ENCODE data around the gene CAMTA1.
"Not testable (repeated sequence)": the region's sequence is repeated elsewhere in the genome, so short reads cannot be mapped to it uniquely, and the experiment has no call there.

CAMTA1 gene

DNA sequence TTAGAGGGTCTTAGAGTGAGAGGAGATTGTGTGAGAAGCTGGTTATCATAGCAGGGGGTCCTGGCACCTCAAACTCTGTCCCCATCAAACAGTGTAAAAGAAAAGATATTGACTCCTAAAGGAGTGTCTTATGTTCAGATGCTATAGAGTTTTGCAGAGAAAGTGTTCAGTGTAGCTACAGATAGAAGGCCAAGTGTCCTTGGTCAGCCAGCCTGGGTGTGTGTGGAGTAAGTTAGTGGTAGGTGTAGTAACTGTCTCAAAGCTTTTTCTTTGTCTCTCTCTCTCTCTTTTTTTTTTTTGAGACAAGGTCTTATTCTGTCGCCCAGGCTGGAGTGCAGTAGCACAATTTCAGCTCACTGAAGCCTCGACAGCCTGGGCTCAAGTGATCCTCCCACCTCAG is 17.2 kb downstream of the CAMTA1 start:
- intact Hi-C loops (cut with DNase I): no loop called here
- DNase-seq: no peak

DNA sequence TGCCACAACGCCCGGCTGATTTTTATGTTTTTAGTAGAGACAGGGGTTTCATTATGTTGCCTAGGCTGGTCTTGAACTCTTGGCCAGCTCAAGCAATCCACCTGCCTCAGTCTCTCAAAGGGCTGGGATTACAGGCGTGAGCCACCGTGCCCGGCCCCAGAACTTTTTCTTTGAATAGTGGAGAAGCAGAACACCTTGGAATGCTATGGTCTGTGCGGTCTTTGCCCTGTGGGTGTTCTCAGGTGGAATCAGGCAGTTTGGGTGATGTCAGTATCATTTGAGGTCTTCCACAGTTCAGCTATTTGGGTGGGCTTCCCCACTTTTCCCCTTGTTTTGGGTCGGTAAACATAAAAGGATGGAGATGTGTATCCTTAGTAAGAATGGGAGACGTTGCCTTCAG is 17.6 kb downstream of the CAMTA1 start:
- no peak for DNase-seq
- intact Hi-C loops (cut with DNase I): no loop called here

DNA sequence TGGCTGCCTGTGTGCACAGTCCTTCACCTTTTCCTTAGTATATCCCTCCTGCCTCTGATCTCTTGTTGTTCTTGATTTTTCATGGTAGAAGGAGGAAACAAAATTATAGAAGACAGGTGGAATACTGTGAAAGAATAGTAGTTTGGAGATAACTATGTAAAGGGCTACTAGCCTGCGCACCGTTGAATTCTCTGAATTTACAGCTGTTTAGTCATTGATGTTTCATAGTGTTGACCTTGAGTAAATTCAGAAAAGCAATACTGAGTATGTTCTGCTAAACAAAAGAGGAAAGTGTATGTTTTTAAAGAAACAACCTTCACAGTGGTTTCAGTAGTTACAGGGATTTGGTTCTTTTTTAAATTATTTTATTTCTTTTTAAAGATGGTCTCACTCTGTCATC is 18.1 kb downstream of the CAMTA1 start:
- no peak for DNase-seq
- intact Hi-C loops (cut with DNase I): no loop called here

DNA sequence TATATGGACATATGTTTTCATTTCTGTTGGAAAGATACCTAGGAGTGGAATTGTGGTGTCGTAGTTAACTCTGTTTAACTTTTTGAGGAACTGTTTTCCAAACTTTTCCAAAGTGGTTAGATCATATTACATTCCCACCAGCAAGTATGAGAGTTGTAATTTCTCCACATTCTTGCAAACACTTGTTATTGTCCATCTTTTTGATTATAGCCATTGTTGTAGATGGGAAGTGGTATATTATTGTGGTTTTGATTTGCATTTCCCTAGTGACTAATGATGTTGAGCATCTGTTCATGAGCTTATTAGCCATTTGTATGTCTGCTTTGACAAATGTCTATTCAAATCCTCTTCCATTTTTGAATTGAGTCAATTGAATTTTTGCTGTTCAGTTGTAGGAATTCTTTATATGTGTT is 19.8 kb downstream of the CAMTA1 start:
- intact Hi-C loops (cut with DNase I): no loop called here

DNA sequence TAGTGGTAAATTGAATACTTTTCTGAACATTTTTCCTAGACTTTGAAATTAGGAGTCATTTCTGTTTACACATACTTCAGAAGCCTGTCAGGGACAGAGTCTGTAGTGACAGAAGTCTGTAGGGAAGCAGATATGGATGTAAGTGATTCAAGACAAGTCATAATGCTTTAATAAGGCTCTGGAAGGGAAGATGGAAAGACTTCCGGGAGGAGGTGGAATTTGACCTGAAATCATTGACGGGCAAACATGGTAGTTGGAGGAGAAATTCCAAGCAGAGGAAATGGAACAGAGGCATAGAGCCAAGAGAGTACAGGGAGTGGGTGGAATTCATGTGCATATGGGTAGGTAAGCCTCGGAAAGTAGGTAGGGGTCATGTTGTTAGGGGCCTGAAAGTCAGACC is 22.5 kb downstream of the CAMTA1 start:
- no peak for DNase-seq
- intact Hi-C loops (cut with DNase I): no loop called here

More for the DNA sequence above, 19.8 kb downstream of the CAMTA1 start:
- DNase-seq: no peak

DNA sequence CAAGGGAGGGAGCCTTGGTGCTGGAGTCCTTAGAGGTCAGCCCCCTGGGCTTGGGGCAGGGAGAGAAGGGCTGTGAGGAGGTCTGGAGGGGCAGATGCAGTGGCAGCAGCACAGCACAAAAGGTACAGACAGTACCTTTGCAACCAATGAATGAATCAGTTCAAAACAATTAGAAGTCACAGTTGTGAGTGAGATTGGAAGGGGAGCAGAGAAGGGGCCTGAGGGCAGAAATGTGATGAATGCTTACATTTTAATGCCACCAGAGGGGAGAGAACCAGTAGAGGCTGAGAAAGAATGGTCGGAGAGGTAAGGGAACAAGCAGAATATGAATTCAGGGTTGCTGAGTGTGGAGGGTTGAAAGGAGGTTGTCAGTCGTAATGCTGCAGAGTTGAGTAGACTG is 24.2 kb downstream of the CAMTA1 start:
- DNase-seq: no peak
- intact Hi-C loops (cut with DNase I): no loop called here

DNA sequence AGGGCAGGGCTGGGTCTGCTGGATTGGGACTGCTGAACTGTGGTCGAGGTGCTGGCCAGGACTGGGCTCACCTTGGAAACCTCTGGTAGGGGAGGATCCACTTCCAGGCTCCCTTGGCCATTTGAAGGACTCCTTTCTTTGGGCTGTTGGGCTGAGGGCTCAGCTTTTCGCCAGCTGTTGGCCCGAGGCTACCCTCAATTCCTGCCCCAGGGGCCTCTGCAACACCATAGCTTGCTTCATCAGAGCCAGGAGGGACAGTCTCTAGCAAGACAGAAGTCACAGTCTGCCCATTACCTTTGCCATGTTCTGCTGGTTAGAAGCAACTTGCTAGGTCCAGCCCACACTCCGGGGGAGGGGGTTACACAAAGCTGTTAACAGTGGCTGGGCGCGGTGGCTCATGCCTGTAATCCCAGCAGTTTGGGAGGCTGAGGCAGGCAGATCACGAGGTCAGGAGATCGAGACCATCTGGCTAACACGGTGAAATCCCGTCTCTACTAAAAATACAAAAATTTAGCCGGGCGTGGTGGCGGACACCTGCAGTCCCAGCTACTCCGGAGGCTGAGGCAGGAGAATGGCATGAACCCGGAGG is 25.0 kb downstream of the CAMTA1 start:
- intact Hi-C loops (cut with DNase I); DNase-seq: not testable (repeated sequence)

DNA sequence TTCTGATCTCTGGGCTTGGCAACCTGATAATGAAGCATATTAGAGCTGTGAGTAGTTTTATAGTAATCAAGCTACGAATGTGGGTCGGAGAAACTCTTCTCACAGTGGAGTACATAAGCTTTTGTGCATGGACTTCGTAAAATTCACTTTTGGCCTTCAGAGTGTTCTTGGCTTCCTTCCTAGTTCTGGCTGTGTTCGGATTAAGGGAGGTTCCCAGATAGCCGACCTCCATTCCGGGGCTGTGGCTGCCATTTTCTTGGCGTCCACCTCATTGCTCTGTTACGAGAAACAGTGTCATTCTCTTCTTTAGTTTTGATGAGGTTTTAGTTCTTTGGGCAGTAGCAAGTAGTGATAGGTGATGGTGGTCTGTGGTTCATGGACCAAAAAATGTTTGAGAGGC is 26.3 kb downstream of the CAMTA1 start:
- no peak for DNase-seq
- intact Hi-C loops (cut with DNase I): no loop called here

DNA sequence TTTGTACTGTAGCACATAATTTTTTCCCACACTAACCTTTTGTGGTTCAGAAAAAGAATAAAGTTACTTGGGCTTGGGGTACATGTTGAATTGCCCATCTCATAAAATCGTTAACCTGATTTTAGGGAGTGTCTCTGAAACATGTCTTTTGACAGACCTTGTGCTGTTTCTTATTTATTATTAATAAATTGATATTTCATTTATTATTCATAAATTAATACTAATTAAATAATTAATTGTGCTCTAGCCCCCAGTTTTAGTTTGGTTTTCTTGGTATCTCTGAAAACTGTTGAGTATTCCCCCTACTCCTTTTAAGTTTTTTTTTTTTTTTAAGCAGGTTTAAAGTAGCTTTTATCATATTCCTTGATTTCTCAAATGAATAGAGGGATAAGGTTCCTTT is 27.9 kb downstream of the CAMTA1 start:
- intact Hi-C loops (cut with DNase I): no loop called here
- DNase-seq: no peak

DNA sequence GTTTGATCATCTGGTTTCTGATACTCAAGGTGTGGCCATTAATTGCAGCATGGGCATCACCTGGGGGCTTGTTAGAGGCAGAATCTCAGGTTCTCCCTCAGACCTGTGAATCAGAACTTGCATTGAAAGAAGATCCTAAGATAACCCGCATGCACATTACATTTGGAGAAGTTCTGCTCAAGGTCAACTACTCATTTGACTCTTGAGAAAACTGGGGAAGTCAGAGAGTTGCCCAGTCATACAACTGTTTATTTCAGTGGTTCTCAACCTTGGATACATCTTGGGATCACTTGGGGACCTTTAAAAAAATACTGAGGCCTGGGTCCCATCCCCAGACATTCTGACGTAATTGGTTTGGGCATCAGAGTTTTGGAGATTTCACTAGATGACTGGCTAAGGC is 30.5 kb downstream of the CAMTA1 start:
- intact Hi-C loops (cut with DNase I): no loop called here
- DNase-seq: no peak

DNA sequence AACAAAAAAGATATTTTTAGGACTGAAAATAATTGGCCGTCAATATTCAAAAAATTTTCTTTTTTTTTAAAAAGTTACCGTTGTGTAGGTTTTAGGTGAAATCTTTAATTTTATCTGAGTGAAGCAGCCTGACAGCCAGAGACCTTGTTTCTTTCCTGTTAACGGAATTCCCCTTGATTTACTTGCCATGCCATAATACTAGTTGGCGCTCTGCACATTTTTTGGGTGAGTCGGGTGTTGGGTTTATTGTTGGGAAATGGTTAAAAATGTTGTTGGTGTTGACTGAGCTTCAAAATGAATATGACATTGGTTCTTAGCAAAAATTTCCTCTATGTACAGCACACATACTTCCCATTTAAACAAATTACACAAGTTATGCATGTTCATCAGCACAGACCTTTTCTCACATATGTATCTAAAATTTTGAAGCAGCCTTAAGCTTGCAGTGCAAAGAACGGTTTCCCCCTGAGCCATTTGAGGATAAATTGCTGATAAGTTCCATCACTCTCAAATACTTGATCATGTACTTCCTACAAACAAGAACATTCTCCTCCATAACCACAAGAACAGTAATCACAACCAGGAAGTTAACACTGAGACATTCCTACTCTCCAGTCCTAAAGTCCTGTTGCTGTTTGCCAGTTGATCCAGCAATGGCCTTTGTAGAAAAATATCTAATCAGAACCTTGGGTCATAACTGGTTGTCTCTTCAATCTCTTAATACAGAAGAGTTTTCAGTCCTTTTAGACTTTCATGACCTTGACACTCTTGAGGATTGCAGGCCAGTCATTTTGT is 34.2 kb downstream of the CAMTA1 start:
- no peak for DNase-seq
- intact Hi-C loops (cut with DNase I): no loop called here

DNA sequence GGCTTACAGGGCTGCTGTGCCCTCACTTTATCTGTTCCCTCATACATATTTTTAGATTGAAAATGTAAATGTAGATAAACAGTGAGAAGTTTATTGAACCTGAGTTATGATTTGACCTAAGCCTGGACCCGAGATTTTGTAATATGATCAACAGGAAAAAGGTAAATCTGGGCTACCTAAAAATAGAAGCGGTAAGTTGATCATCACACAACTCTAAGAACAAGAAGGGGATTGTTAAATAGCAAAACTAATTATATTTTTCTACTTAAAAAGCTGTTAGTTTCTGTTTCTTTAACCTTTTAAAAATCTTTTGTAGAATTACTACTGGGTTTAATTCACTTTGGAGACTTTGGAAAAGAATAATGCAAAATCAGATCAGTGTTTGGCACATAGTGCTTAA is 35.6 kb downstream of the CAMTA1 start:
- intact Hi-C loops (cut with DNase I): no loop called here
- no peak for DNase-seq

DNA sequence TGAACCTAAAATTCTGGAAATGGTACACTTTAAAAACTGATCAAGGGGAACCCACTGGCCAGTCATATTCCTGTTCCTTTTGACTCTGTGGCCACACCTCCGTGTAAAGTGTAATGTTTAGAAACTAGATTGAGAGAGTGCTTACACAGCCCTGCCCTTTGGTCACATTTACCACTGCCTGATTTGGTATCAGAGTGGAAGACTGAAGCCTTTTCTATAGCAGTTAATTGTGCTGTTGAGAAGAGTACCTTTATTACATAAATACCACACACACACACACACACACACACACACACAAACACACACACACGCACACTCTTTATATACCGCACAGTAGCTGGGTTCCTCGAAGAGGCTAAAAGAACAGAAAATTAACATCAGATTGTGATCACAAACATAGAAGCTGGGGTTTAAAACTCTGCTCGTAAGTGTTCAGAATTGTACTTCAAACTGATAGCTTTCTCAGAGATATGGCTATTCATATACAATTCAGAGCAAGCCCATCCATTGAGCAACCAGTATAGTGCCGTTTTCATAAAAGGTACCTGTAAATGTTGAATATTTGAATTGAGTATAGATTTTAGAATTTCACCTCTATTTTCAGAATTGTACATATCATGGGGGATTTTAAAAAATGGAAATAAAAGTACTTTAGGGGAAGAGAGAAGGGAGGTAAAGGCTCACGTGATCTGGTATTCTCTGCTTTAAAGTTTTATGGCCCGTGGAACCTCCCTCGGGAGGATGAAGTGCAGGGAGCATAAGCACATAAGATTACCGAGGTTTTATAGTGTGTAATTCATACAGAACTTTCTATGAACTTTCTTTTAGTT is 37.5 kb downstream of the CAMTA1 start:
- DNase-seq: no peak
- intact Hi-C loops (cut with DNase I): no loop called here

DNA sequence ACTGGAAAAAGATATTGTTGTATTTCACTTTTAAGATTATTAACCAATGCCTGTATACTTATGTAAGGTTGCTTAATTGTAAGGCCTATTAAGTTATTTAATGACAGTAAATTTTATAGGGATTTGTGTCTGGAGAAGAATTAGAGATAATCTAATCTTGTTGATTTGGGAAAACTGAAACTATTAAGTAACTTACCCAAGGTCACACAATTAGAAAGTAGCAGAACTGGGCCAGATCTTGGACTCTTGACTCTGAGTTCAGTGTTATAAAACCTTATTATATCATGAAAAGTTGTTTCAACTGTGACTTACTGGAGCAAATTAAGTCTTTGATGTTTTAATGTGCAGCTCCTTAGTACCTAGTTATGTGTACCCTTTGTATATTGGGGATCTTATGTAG is 38.5 kb downstream of the CAMTA1 start:
- DNase-seq: no peak

DNA sequence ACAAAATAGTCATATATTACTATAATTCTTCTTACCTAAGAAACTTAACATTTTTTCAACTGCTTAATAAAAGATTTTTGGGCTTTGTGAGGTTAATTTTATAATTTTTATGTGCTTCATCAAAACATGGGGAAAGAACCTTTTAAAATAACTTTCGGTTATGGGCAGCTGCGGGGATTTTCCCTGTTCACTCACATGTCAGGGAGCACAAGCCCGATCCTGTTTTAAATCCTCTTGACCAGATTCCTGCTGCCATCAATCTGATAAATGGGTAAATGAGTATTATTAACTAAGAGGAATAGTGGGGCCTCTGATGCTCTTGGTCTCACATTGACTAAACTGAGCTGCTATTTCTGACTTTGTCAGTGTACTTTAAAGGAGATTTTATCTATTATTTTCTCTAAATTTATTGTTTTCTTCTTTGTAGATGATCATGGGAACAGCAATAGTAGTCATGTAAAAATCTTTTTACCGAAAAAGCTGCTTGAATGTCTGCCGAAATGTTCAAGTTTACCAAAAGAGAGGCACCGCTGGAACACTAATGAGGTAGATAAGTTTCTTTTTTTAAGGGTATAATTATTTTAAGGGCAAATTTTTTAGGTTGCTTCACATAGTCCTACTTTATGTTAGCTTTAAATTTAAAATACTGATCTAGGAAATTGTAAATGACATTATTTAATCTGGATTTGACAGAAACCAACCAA is 39.6 kb downstream of the CAMTA1 start:
- no peak for DNase-seq
- intact Hi-C loops (cut with DNase I): no loop called here

More for the DNA sequence above, 38.5 kb downstream of the CAMTA1 start:
- intact Hi-C loops (cut with DNase I): no loop called here

DNA sequence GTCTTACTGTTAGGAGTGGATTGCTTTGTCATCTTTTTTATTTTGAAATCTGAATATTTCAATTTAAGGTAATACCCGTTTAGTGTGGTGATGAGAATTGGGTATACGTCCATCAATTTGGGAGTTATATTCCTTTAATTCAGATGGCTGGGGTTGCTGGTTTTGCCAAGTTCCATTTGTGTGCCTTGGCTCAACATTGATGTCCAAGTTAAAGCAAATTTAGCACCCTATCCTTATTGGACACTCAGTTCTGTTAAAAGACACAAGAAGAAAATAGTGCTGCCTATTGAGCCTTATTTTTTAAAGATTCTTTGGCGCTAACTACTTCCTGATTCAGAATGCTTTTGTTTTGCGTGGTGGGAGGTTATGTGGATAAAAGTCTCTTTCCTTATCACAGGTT is 40.6 kb downstream of the CAMTA1 start:
- intact Hi-C loops (cut with DNase I): no loop called here
- no peak for DNase-seq

DNA sequence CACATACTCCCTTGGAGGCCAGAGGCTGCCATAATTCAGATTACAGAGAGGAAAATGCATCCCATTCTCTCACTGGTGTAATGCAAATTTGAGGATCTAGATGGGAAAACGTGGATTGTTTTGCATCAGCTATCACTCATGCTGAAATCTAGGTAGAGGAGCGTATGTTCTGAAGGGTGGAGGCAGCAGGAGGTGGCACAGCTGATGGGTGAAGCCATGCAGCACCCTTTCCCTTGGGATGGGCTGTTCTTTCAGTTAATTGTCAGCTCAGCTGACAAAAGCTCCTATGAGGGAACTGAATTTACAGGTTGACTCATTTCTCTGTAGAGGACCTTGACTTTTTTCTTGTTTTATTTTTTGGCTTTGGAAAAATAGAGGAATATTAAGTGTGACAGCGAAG is 41.8 kb downstream of the CAMTA1 start:
- DNase-seq: no peak
- intact Hi-C loops (cut with DNase I): no loop called here

DNA sequence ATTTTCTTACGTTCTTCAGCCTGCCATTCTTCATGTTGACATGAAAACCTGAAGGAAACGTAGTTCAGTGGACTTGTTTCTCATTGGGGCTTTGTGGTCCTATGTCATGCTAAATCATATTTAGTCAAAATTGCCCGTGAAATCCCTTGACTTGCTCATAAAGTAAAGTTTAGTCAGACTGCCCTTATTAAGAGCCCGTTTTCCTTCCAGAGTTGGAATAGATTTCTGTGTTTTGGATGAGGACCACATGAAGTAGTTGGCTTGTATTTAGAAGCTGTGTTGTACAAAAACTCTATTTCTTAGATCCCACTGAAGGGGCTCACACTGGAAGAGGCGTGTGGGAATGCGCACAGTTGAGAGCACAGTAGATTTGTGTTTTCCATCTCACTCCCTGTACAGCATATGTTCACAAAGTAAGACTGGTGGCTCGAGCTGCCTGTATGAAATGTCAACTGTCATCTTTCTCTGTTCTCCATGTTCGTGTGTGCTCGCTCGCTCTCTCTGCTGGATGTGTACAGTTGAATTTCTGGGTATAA is 42.4 kb downstream of the CAMTA1 start:
- DNase-seq: no peak
- intact Hi-C loops (cut with DNase I): no loop called here

DNA sequence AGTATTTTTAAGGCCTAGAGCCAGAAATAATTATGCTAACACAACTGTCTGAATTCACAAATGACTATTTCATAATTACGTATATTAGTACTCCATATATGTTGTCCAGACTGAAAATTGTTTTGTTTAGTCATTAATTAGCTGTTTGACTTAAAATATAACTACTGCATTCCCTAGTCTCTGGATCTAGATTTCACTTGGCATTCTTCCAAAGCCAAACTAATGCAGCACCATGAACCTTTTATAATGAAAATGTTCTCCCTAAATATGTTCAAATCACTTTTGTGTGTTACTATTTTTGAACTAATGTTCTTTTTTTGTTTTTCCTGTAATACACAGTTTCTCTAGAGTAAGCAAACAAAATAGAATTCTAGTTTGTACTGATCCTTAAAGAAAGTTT is 46.1 kb downstream of the CAMTA1 start:
- DNase-seq: no peak
- intact Hi-C loops (cut with DNase I): no loop called here

All from head of caudate nucleus (tissue), 42 donors.